ENCODE data around the gene CDKAL1.

DNA sequence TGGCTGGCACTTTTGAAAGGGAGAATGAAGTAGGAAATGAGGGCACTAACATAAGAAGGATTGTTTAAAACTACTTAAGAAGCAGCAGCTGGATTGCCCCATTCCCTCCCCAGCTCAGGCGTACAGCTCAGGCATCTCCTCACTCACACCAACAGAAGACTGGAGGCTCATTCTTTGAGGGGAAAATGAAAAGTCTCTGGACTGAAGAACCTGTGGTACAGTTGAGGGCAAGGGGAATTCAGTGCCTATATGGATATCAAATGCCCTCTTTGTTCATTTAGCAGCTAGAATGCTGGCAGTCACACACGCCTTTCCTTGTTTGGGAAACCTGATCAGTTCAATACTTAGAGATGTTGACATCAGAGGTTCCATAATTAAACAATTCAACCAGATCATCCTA is 557.2 kb downstream of the CDKAL1 start:
- TF ChIP-seq, protein P1, sequence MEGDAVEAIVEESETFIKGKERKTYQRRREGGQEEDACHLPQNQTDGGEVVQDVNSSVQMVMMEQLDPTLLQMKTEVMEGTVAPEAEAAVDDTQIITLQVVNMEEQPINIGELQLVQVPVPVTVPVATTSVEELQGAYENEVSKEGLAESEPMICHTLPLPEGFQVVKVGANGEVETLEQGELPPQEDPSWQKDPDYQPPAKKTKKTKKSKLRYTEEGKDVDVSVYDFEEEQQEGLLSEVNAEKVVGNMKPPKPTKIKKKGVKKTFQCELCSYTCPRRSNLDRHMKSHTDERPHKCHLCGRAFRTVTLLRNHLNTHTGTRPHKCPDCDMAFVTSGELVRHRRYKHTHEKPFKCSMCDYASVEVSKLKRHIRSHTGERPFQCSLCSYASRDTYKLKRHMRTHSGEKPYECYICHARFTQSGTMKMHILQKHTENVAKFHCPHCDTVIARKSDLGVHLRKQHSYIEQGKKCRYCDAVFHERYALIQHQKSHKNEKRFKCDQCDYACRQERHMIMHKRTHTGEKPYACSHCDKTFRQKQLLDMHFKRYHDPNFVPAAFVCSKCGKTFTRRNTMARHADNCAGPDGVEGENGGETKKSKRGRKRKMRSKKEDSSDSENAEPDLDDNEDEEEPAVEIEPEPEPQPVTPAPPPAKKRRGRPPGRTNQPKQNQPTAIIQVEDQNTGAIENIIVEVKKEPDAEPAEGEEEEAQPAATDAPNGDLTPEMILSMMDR (conservative IDR thresholded peaks at IDR 0.05) = no peak
- no peak for TF ChIP-seq EZH2 (IDR thresholded peaks at IDR 0.05; ENCODE audit: low read depth)
